Uterus (tissue), 4 donors: ENCODE results near the gene STRN3. TPM values are rescaled to one million over a fixed set of nuclear protein-coding genes. Genes with fewer than 3 reads are reported as not detected.
"Not testable (repeated sequence)": the region's sequence is repeated elsewhere in the genome, so short reads cannot be mapped to it uniquely, and the experiment has no call there.

ENCODE experiments used
- DNase-seq, 2 donors: peaks; one replicate each; pipeline ENCODE4 v3.0.0-alpha.2; 2019 to 2020
- H3K27ac ChIP-seq, 2 donors: fragments of 200-600 bp; sonication (generic); 1 replicate in 1 of 2; 2 replicates in 1 of 2; pipeline ENCODE4 v1.5.1; 2016 to 2018
- H3K27me3 ChIP-seq, 2 donors: fragments of 200-600 bp; sonication (generic); one replicate each; pipeline ENCODE4 v1.5.1; 2018 to 2019; ENCODE audit warnings: control low read depth in 1 of 2
- H3K36me3 ChIP-seq, 2 donors: fragments of 200-600 bp; sonication (generic); one replicate each; pipeline ENCODE4 v1.5.1; 2019; ENCODE audit warnings: control low read depth in 1 of 2
- H3K4me1 ChIP-seq, 2 donors: fragments of 200-600 bp; sonication (generic); one replicate each; pipeline ENCODE4 v1.5.1; 2018 to 2019; ENCODE audit warnings: control low read depth in 1 of 2
- H3K4me3 ChIP-seq, 2 donors: fragments of 200-600 bp; sonication (generic); 1 replicate in 1 of 2; 2 replicates in 1 of 2; pipeline ENCODE4 v1.5.1; 2018 to 2019; ENCODE audit warnings: mild to moderate bottlenecking in 1 of 2
- H3K9me3 ChIP-seq, 2 donors: fragments of 200-600 bp; sonication (generic); one replicate each; pipeline ENCODE4 v1.5.1; 2019; ENCODE audit warnings: control low read depth in 1 of 2
- POLR2A ChIP-seq, 2 donors: fragments of 450-650 bp; IDR thresholded peaks; one replicate each; pipeline ENCODE4 v1.6.1; 2016; ENCODE audit warnings: antibody characterized with exemption in 2 of 2, mild to moderate bottlenecking in 1 of 2, moderate library complexity in 1 of 2
- intact Hi-C: fragments of 100-400 bp; cut with DNase I; formaldehyde crosslinking; loops from one replicate; pipeline ENCODE4 v1.15.1; 2023; ENCODE audit warnings: low total_unique reads
- total RNA-seq, 4 donors: library from RNA; depleted of rRNA in 3 of 4; stranded (reverse); fragments of >200 nt in 3 of 4; gene quantifications; one replicate each; pipeline versions ENCODE4 v1.1.0 to v1.2.4, GENCODE V29; 2014 to 2023
- TF ChIP-seq, protein P1 (sequence below), 4 experiments: fragments of 200-600 bp in 2 of 4; fragments of 450-650 bp in 2 of 4; sonication (generic) in 2 of 4; IDR thresholded peaks; one replicate each; pipeline ENCODE4 v1.5.1; 2016 to 2019; ENCODE audit warnings: antibody characterized with exemption in 4 of 4, mild to moderate bottlenecking in 2 of 4, moderate library complexity in 1 of 4
- donor health status: DM: yes; HTN: yes; CAD: no.

The STRN3 gene
- total RNA-seq, 4 donors from 2014 or later = 25.9 to 82.0 (median 65.0) TPM

DNA sequence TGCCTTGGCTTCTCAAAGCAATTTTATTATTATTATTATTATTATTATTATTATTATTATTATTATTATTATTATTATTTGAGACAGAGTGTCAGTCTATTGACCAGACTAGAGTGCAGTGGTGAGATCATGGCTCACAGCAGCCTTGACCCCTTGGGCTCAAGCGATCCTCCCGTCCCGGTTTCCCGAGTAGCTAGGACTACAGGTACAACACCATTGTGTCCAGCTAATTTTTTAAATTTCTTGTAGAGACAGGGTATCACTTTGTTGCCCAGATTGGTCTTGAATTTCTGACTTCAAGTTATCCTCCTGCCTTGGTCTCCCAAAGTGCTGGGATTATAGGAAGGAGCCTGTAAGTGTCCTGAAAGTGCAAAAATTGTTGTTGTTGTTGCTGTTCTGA, 12.3 kb downstream of the STRN3 start:
- H3K4me1 ChIP-seq = no peaks in the 10 kb centered on the region
- DNase-seq = no peak
- H3K4me3 ChIP-seq = no peak overlapping the region
- no peak overlapping the region for H3K27ac ChIP-seq
- no peaks in the 10 kb centered on the region for H3K9me3 ChIP-seq
- no peak for TF ChIP-seq POLR2A (IDR thresholded peaks at IDR 0.05)
- TF ChIP-seq, protein P1, sequence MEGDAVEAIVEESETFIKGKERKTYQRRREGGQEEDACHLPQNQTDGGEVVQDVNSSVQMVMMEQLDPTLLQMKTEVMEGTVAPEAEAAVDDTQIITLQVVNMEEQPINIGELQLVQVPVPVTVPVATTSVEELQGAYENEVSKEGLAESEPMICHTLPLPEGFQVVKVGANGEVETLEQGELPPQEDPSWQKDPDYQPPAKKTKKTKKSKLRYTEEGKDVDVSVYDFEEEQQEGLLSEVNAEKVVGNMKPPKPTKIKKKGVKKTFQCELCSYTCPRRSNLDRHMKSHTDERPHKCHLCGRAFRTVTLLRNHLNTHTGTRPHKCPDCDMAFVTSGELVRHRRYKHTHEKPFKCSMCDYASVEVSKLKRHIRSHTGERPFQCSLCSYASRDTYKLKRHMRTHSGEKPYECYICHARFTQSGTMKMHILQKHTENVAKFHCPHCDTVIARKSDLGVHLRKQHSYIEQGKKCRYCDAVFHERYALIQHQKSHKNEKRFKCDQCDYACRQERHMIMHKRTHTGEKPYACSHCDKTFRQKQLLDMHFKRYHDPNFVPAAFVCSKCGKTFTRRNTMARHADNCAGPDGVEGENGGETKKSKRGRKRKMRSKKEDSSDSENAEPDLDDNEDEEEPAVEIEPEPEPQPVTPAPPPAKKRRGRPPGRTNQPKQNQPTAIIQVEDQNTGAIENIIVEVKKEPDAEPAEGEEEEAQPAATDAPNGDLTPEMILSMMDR (IDR thresholded peaks at IDR 0.05) = no peak
- no peaks in the 10 kb centered on the region for H3K27me3 ChIP-seq
- intact Hi-C loops = no loop called here
- H3K36me3 ChIP-seq = no peaks in the 10 kb centered on the region

DNA sequence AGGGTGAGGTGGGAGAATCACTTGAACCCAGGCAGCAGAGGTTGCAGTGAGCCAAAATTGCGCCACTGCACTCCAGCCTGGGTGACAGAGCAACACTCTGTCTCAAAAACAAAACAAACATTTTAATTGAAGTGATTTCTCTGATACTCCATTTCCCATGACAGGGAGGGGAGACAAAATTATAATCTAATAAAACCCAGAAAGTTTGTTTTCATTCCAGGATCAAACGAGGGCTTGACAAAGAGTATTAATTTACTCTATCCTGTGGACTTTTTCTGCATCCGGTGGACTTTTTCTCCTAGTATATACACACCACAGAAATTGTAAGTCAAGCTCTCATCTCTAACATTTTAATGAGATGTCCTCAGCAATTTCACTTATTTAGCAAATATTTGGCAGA, 15.2 kb downstream of the STRN3 start:
- Histone ChIP-seq H3K27ac (no peak overlapping the region), H3K27me3 (no peaks in the 10 kb centered on the region), H3K9me3 (no peaks in the 10 kb centered on the region), H3K4me3 (no peak overlapping the region), H3K4me1 (no peaks in the 10 kb centered on the region), H3K36me3 (no peaks in the 10 kb centered on the region)
- intact Hi-C loops = no loop called here
- DNase-seq = no peak
- no peak for TF ChIP-seq POLR2A (IDR thresholded peaks at IDR 0.05)
- TF ChIP-seq, protein P1 (IDR thresholded peaks at IDR 0.05) = no peak

DNA sequence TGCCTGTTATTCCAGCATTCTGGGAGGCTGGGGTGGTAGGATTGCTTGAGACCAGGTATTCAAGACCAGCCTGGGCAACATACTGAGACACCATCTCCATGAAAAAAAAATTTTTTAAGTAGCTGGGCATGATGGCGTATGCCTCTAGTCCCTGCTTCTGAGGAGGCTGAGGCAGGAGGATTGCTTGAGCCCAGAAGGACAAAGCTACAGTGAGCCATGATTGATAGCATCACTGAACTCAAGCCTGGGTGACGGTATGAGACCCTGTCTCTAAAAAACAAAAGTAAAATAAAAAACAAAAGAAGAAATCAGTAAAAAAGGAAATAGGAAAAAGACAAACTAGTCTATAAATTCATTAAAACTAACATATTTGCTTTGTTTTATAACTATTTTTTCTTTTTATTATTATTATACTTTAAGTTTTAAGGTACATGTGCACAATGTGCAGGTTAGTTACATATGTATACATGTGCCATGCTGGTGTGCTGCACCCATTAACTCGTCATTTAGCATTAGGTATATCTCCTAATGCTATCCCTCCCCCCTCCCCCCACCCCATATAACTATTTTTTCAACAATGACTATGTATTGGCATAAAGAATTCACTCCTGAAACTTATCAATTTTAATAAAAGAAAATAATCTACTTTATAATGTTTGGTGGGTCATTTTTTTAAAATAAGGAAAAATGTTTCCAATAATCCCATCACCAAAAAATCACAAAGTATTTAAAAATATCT, 16.2 kb downstream of the STRN3 start:
- DNase-seq = no peak
- Histone ChIP-seq H3K27me3 (no peaks in the 10 kb centered on the region), H3K9me3 (no peaks in the 10 kb centered on the region), H3K36me3 (no peaks in the 10 kb centered on the region), H3K4me1 (no peaks in the 10 kb centered on the region), H3K27ac (no peak overlapping the region), H3K4me3 (no peak overlapping the region)
- intact Hi-C loops = no loop called here
- TF ChIP-seq, protein P1 (IDR thresholded peaks at IDR 0.05) = no peak
- TF ChIP-seq POLR2A (IDR thresholded peaks at IDR 0.05) = no peak

DNA sequence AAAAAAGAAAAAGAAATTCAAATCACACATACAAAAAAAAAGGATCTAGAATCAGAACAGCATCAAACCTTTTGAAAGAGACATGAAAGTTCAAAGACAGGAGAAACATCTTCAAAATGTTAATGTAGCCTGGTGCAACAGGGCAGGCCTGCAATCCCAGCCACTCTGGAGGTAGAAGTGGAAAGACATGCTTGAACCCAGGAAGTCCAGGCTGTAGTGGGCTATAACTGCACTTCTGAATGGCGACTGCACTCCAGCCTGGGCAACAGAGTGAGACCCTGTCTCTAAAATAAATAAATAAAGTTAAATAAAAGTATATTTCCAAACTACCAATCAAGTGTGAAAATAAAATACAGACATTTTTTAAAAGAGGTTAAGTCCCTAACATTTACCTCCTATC, 19.5 kb downstream of the STRN3 start:
- intact Hi-C loops = no loop called here
- Histone ChIP-seq H3K27ac (no peak overlapping the region), H3K36me3 (no peaks in the 10 kb centered on the region), H3K4me1 (no peaks in the 10 kb centered on the region), H3K9me3 (no peaks in the 10 kb centered on the region), H3K4me3 (no peak overlapping the region), H3K27me3 (no peaks in the 10 kb centered on the region)
- no peak for DNase-seq
- TF ChIP-seq, protein P1 (IDR thresholded peaks at IDR 0.05) = no peak
- TF ChIP-seq POLR2A (IDR thresholded peaks at IDR 0.05) = no peak

DNA sequence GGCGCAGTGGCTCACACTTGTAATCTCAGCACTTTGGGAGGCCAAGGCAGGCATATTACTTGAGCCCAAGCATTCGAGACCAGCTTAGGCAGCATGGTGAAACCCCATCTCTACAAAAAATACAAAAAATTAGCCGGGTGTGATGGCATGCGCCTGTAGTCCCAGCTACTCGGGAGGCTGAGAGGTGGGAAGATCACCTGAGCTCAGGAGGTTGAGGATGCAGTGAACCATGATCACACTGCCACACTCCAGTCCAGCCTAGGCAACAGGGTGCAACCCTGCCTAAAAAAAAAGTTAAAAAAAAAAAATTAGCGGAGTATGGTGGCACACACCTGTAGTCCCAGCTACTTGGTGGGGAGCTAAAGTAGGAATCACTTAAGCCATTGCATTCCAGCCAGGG, 22.2 kb downstream of the STRN3 start:
- H3K36me3 ChIP-seq, H3K4me3 ChIP-seq, intact Hi-C loops, H3K27ac ChIP-seq, DNase-seq, H3K27me3 ChIP-seq, H3K9me3 ChIP-seq, H3K4me1 ChIP-seq: not testable (repeated sequence)

DNA sequence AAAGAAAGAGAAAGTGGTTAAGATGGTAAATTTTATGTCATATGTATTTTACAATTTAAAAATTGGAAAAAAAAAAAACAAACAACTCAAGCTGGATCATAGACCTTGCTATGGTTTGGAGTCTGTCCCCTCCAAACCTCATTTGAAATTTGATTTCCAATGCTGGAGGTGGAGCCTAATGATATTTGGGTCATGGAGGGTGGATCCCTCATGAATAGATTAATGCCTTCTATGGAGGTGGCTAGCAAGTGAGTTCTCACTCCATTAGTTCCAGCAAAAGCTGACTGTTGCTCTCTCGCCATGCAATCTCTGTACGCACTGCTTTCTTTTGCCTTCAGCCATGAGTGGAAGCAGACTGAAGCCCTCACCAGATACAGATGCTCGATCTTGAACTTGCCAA, 22.9 kb downstream of the STRN3 start:
- Histone ChIP-seq H3K36me3 (no peaks in the 10 kb centered on the region), H3K4me1 (no peaks in the 10 kb centered on the region), H3K27me3 (no peaks in the 10 kb centered on the region), H3K27ac (no peak overlapping the region), H3K9me3 (peaks cover 0 to 3% of the 10 kb centered on the region in 2 donors), H3K4me3 (no peak overlapping the region)
- no peak for TF ChIP-seq POLR2A (IDR thresholded peaks at IDR 0.05)
- TF ChIP-seq, protein P1 (IDR thresholded peaks at IDR 0.05) = no peak
- intact Hi-C loops = no loop called here
- no peak for DNase-seq
